Hepatocyte (in vitro differentiated cells): ENCODE data around the gene ANKRD33. TPM values are rescaled to one million over a fixed set of nuclear protein-coding genes. Genes with fewer than 3 reads are reported as not detected.
A peak's percentile ranks its signal among the peaks of the same experiment; 100 is the strongest.

Source experiments
- DNase-seq: peaks from one replicate; pipeline ENCODE4 v3.0.0-alpha.2; 2016; ENCODE audit warnings: low spot score
- H2AFZ ChIP-seq: fragments of 200-600 bp; sonication (generic); 2 replicates; pipeline ENCODE4 v1.6.0; 2016; ENCODE audit warnings: antibody characterized with exemption, mild to moderate bottlenecking
- H3K27ac ChIP-seq: fragments of 200-600 bp; sonication (generic); 2 replicates; pipeline ENCODE4 v1.5.1; 2016; ENCODE audit warnings: mild to moderate bottlenecking
- H3K27me3 ChIP-seq: fragments of 200-600 bp; sonication (generic); 2 replicates; pipeline ENCODE4 v1.6.1; 2016
- H3K36me3 ChIP-seq: fragments of 200-600 bp; sonication (generic); replicated peaks from 2 replicates; pipeline ENCODE4 v1.5.1; 2016; ENCODE audit warnings: low read depth; ENCODE audit not compliant: insufficient read depth
- H3K4me1 ChIP-seq: fragments of 200-600 bp; sonication (generic); 2 replicates; pipeline ENCODE4 v1.5.1; 2016; ENCODE audit warnings: mild to moderate bottlenecking, moderate library complexity; ENCODE audit not compliant: insufficient read depth
- H3K4me2 ChIP-seq: fragments of 200-600 bp; sonication (generic); 2 replicates; pipeline ENCODE4 v1.6.0; 2016
- H3K4me3 ChIP-seq: fragments of 200-600 bp; sonication (generic); 2 replicates; pipeline ENCODE4 v1.5.1; 2016; ENCODE audit warnings: mild to moderate bottlenecking
- H3K79me2 ChIP-seq: fragments of 200-600 bp; sonication (generic); 2 replicates; pipeline ENCODE4 v1.6.0; 2017; ENCODE audit warnings: mild to moderate bottlenecking
- H3K9me2 ChIP-seq: fragments of 200-600 bp; sonication (generic); replicated peaks from 2 replicates; pipeline ENCODE4 v1.6.0; 2017; ENCODE audit warnings: mild to moderate bottlenecking; ENCODE audit not compliant: insufficient read depth
- H3K9me3 ChIP-seq: fragments of 200-600 bp; sonication (generic); 2 replicates; pipeline ENCODE4 v1.5.1; 2016; ENCODE audit warnings: low read depth, mild to moderate bottlenecking
- H4K20me1 ChIP-seq: fragments of 200-600 bp; sonication (generic); 2 replicates; pipeline ENCODE4 v1.6.0; 2016; ENCODE audit warnings: mild to moderate bottlenecking; ENCODE audit not compliant: insufficient read depth, poor library complexity, severe bottlenecking
- EZH2 ChIP-seq: fragments of 200-600 bp; sonication (generic); IDR thresholded peaks from 2 replicates; pipeline ENCODE4 v1.6.1; 2016; ENCODE audit warnings: antibody characterized with exemption, mild to moderate bottlenecking, borderline replicate concordance
- EZH2phosphoT487 ChIP-seq: fragments of 200-600 bp; sonication (generic); IDR thresholded peaks from one replicate; pipeline ENCODE4 v1.6.1; 2018; ENCODE audit warnings: antibody characterized with exemption, mild to moderate bottlenecking, low read depth, moderate library complexity; ENCODE audit not compliant: unreplicated experiment, severe bottlenecking
- WGBS: methylation state at CpG from one replicate; pipeline ENCODE4 v1.1.6; 2016; ENCODE audit warnings: low lambda C conversion rate; ENCODE audit errors: missing lambda C conversion rate; 5-methylcytosine and 5-hydroxymethylcytosine counted together
- polyA plus RNA-seq: library from polyadenylated mRNA; unstranded; fragments of >200 nt; fragmentation: Nextera tagmentation; extraction: Ambion mirVana; gene quantifications from 2 replicates; pipeline ENCODE4 v1.2.1, GENCODE V29; 2016
- total RNA-seq: library from RNA; depleted of rRNA; stranded (reverse); fragments of >200 nt; gene quantifications from 2 replicates; pipeline ENCODE4 v1.2.3, GENCODE V29; 2014
- TF ChIP-seq, protein P1 (sequence below): fragments of 200-600 bp; sonication (generic); IDR thresholded peaks from 2 replicates; pipeline ENCODE4 v1.5.1; 2016; ENCODE audit warnings: antibody characterized with exemption, mild to moderate bottlenecking; ENCODE audit not compliant: poor library complexity

The ANKRD33 gene
- total and polyA plus RNA-seq, 2 experiments from 2014 or later = 0.12 TPM; not detected in 1

DNA sequence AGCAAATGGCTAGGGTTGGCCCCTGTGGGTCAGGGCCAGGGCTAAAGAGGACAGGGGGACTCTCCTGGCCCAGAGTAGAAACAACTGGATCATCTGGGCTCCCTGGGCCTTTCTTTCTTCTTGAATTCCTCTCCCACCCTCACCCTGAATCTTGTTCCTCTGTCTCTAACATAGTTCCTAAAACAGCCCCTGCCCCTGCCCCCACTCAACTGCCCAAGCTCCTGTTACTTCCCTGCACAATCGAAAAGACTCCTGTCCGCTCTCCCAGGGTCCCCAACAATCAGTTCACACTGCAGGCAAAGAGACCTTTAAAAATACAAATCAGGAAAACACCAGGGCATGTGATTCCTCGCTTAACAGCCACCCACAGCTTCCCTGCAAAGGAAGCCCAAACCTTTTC lies 18.0 kb upstream of the ANKRD33 start:
- Histone ChIP-seq H4K20me1 (no peaks in the 10 kb centered on the region), H3K9me2 (no peaks in the 10 kb centered on the region), H3K79me2 (no peaks in the 10 kb centered on the region), H3K36me3 (no peaks in the 10 kb centered on the region), H3K4me3 (no peak overlapping the region), H3K4me2 (peak overlapping the region; percentile 98), H2AFZ (no peak overlapping the region), H3K4me1 (peaks cover 29% of the 10 kb centered on the region), H3K27me3 (peaks cover 8% of the 10 kb centered on the region), H3K9me3 (no peaks in the 10 kb centered on the region), H3K27ac (no peak overlapping the region)
- no peak for DNase-seq
- TF ChIP-seq EZH2phosphoT487 (no peak), EZH2 (no peak)
- TF ChIP-seq, protein P1, sequence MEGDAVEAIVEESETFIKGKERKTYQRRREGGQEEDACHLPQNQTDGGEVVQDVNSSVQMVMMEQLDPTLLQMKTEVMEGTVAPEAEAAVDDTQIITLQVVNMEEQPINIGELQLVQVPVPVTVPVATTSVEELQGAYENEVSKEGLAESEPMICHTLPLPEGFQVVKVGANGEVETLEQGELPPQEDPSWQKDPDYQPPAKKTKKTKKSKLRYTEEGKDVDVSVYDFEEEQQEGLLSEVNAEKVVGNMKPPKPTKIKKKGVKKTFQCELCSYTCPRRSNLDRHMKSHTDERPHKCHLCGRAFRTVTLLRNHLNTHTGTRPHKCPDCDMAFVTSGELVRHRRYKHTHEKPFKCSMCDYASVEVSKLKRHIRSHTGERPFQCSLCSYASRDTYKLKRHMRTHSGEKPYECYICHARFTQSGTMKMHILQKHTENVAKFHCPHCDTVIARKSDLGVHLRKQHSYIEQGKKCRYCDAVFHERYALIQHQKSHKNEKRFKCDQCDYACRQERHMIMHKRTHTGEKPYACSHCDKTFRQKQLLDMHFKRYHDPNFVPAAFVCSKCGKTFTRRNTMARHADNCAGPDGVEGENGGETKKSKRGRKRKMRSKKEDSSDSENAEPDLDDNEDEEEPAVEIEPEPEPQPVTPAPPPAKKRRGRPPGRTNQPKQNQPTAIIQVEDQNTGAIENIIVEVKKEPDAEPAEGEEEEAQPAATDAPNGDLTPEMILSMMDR = no peak
- WGBS = 61% methylated on average over 3 of the region's 3 CpGs

DNA sequence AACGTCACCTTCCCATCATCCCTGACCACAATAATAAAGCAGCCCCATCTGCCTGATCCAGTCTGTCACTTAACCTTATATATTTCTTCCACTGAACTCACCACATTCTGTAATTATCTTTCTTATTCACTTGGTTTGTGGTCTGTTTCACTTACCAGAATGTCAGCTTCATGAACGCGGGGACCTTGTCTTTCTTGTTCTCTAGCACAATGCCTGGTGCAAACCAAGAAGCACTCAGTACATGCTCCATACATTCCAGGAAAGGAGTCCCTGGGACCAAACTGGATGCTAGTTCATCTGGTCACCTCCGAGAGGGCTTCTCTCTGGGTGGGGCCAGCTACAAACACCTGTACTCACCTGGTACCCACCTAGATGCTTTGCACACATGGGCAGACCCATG lies 17.4 kb upstream of the ANKRD33 start:
- H3K4me2 ChIP-seq = no peak overlapping the region

DNA sequence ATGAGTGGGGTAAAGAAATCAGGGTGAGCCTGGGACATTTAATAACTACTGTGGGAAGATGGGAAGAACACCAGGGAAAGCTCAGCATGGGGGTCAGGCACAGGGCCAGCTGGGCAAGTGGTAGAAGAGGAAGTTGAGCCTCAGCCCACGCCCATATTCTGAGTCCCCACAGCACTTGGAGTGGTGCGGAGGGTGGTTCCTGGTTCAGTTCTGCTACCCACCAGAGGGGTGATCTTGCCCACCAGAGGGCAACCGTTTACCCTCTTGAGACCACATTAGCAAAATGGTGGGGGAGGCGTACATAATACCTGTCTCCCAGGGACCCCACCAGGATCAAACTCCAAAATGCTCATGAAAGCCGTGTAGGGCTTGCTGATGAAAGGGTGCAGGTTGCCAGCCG lies 16.8 kb upstream of the ANKRD33 start:
- TF ChIP-seq EZH2phosphoT487 = no peak
- TF ChIP-seq EZH2 = no peak
- Histone ChIP-seq H3K9me3 (no peaks in the 10 kb centered on the region), H3K79me2 (no peaks in the 10 kb centered on the region), H3K27me3 (peaks cover 8% of the 10 kb centered on the region), H4K20me1 (no peaks in the 10 kb centered on the region), H3K4me2 (no peak overlapping the region), H3K36me3 (no peaks in the 10 kb centered on the region), H3K4me1 (peaks cover 17% of the 10 kb centered on the region), H3K4me3 (no peak overlapping the region), H3K9me2 (no peaks in the 10 kb centered on the region), H2AFZ (no peak overlapping the region), H3K27ac (no peak overlapping the region)
- no peak for DNase-seq
- WGBS = 92% methylated on average over 6 of the region's 6 CpGs

More for the DNA sequence above, 17.4 kb upstream of the ANKRD33 start:
- peaks cover 23% of the 10 kb centered on the region for H3K4me1 ChIP-seq
- WGBS = 72% methylated on average over 4 of the region's 4 CpGs
- H3K27ac ChIP-seq = no peak overlapping the region
- no peak for DNase-seq
- TF ChIP-seq EZH2phosphoT487 = no peak
- TF ChIP-seq, protein P1 = no peak
- no peak for TF ChIP-seq EZH2
- no peaks in the 10 kb centered on the region for H4K20me1 ChIP-seq
- H3K27me3 ChIP-seq = peaks cover 8% of the 10 kb centered on the region
- H3K9me3 ChIP-seq = no peaks in the 10 kb centered on the region
- no peak overlapping the region for H3K4me3 ChIP-seq
- H3K36me3 ChIP-seq = no peaks in the 10 kb centered on the region
- no peaks in the 10 kb centered on the region for H3K9me2 ChIP-seq
- H3K79me2 ChIP-seq = no peaks in the 10 kb centered on the region
- no peak overlapping the region for H2AFZ ChIP-seq

DNA sequence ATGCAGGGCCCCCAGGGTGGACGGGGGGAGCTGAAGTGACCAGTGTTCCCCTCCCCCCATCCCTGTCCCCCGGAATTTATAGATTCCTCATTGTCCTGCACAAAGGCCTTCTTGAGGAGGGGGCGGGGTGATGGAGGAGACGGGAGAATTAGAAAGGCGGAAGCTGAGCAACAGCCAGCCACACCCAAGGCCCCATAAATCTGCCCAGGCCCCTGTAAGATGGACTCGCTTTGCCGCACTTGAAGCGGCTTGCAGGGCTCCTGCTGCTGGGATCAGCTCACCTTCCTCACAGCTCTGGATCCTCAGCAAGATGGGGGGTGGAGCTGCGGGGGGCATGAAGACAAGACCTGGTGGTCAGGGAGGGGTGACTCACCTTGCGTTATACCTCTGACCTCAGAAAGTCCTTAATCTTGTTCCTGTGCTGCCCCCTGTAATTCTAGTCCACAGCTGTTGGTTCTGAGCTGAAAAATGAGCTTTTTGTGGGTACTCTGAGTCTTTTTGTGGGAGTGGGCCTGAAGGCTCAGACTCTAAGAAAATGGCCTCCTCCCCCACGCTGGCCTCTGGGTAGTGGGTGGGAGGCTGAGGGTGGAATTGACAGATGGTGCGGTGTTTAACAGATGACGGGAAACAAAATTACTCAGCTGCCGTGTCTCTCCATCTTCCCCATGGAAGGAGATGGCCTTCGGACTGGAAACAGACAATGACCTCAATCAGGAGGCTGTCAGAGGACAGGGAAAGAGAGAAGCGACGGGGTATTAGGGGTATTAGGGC lies 15.8 kb upstream of the ANKRD33 start:
- WGBS = 75% methylated on average over 17 of the region's 17 CpGs
- Histone ChIP-seq H3K9me2 (no peaks in the 10 kb centered on the region), H3K27me3 (peaks cover 8% of the 10 kb centered on the region), H4K20me1 (no peaks in the 10 kb centered on the region), H2AFZ (no peak overlapping the region), H3K4me1 (peaks cover 15% of the 10 kb centered on the region), H3K79me2 (no peaks in the 10 kb centered on the region), H3K4me2 (no peak overlapping the region), H3K4me3 (no peak overlapping the region), H3K36me3 (no peaks in the 10 kb centered on the region), H3K27ac (no peak overlapping the region), H3K9me3 (no peaks in the 10 kb centered on the region)
- TF ChIP-seq, protein P1 = no peak
- TF ChIP-seq EZH2 = no peak
- no peak for DNase-seq
